HepG2 (cell line): ENCODE results near the gene EPN3. TPM values are rescaled to one million over a fixed set of nuclear protein-coding genes. Genes with fewer than 3 reads are reported as not detected.

ENCODE experiments used
- ATAC-seq: fragments of 200-7000 bp; cut with Tn5 transposase; 3 replicates; pipeline ENCODE4 v1.9.1; 2020; ENCODE audit warnings: mild to moderate bottlenecking, moderate library complexity
- BruUV-seq: library from RNA; stranded (reverse); fragments of 400-500 nt; replicated peaks from 2 replicates; lab custom pipeline; 2021; lab: Mats Ljungman, UMichigan
- CTCF ChIA-PET: fragments of 300-600 bp; formaldehyde crosslinking; extraction: SDS; loops from one replicate; lab custom pipeline; 2021; ENCODE audit warnings: low total read pairs, inconsistent platforms, low intra/inter-chr PET ratio; lab: Yijun Ruan, JAX
- POLR2A ChIA-PET: fragments of 350-600 bp; sonication (Branson Sonifier 250); formaldehyde crosslinking; loops from one replicate; lab custom pipeline; 2020; ENCODE audit warnings: antibody characterized with exemption, inconsistent platforms; lab: Yijun Ruan, JAX
- DNase-seq: peaks from one replicate; pipeline ENCODE4 v3.0.0-alpha.2; 2015; ENCODE audit warnings: low spot score
- FAIRE-seq: peaks from 3 replicates; lab custom pipeline; 2011; peaks lifted over from hg19 to GRCh38; lab: Jason Lieb, UNC
- H2AFZ ChIP-seq: one replicate; pipeline ENCODE4 v1.6.1; 2011; ENCODE audit warnings: low read length, inconsistent platforms
- H3K27ac ChIP-seq: fragments of 300-600 bp; 3 replicates; pipeline ENCODE4 v1.8.0; 2011; ENCODE audit warnings: mixed run types, mild to moderate bottlenecking, mixed read lengths, low read length, inconsistent platforms; ENCODE audit not compliant: insufficient read depth; ENCODE audit errors: extremely low read length
- H3K27me3 ChIP-seq, 2 experiments: fragments of 200-600 bp in 1 of 2; 2 replicates in 1 of 2; 3 replicates in 1 of 2; pipeline versions ENCODE4 v1.6.0 to v1.8.0; 2011; ENCODE audit warnings: low read length in 2 of 2, mild to moderate bottlenecking in 2 of 2, moderate library complexity in 2 of 2, inconsistent platforms in 1 of 2; ENCODE audit not compliant: insufficient read depth in 2 of 2, control insufficient read depth in 1 of 2
- H3K36me3 ChIP-seq, 2 experiments: fragments of 200-600 bp in 1 of 2; replicated peaks in 1 of 2; 2 replicates in 1 of 2; 3 replicates in 1 of 2; pipeline versions ENCODE4 v1.5.1 to v1.8.0; 2011; ENCODE audit warnings: low read length in 2 of 2, inconsistent platforms in 1 of 2; ENCODE audit not compliant: insufficient read depth in 2 of 2, control insufficient read depth in 1 of 2
- H3K4me1 ChIP-seq: 2 replicates; pipeline ENCODE4 v1.5.1; 2012; ENCODE audit warnings: low read length, inconsistent platforms; ENCODE audit not compliant: insufficient read depth
- H3K4me2 ChIP-seq: 2 replicates; pipeline ENCODE4 v1.6.0; 2011; ENCODE audit warnings: low read depth, low read length, inconsistent platforms
- H3K4me3 ChIP-seq, 3 experiments: fragments of 200-600 bp in 1 of 3; sonication (generic), shearing (Covaris generic) in 1 of 3; replicated peaks in 1 of 3; 2 replicates each; pipeline ENCODE4 v1.5.1; 2011 to 2016; ENCODE audit warnings: low read length in 3 of 3, inconsistent platforms in 2 of 3, low read depth in 2 of 3, mild to moderate bottlenecking in 2 of 3, control low read depth in 1 of 3, mixed read lengths in 1 of 3; ENCODE audit not compliant: insufficient read depth in 1 of 3
- H3K79me2 ChIP-seq: one replicate; pipeline ENCODE4 v1.6.1; 2011; ENCODE audit warnings: low read length, inconsistent platforms; ENCODE audit not compliant: insufficient read depth
- H3K9ac ChIP-seq: 2 replicates; pipeline ENCODE4 v1.6.0; 2011; ENCODE audit warnings: mild to moderate bottlenecking, low read depth, low read length, inconsistent platforms; ENCODE audit not compliant: insufficient read depth
- H3K9me3 ChIP-seq: 2 replicates; pipeline ENCODE4 v1.5.1; 2012; ENCODE audit warnings: mild to moderate bottlenecking, low read length
- H4K20me1 ChIP-seq: 2 replicates; pipeline ENCODE4 v1.6.0; 2011; ENCODE audit warnings: inconsistent platforms, mild to moderate bottlenecking, low read length, moderate library complexity; ENCODE audit not compliant: insufficient read depth
- EED ChIP-seq: sonication (generic); formaldehyde crosslinking; IDR thresholded peaks from 2 replicates; pipeline ENCODE4 v1.5.0; 2020; ENCODE audit warnings: mild to moderate bottlenecking, missing genetic modification reagents
- GATAD1 ChIP-seq: IDR thresholded peaks from 2 replicates; pipeline ENCODE4 v1.6.1; 2016; ENCODE audit warnings: missing genetic modification reagents, missing compliant biosample characterization
- HNRNPLL ChIP-seq: fragments of 200-400 bp; formaldehyde crosslinking; IDR thresholded peaks from 2 replicates; pipeline ENCODE4 v1.6.1; 2017; ENCODE audit warnings: mild to moderate bottlenecking, low read depth, low read length; ENCODE audit not compliant: poor library complexity, severe bottlenecking
- MTF2 ChIP-seq: sonication (generic); formaldehyde crosslinking; IDR thresholded peaks from 2 replicates; pipeline ENCODE4 v1.5.0; 2020; ENCODE audit warnings: missing genetic modification reagents, borderline replicate concordance
- NPAS2 ChIP-seq: sonication (generic); formaldehyde crosslinking; IDR thresholded peaks from 2 replicates; pipeline ENCODE4 v1.8.0; 2022; ENCODE audit warnings: mild to moderate bottlenecking, missing genetic modification reagents, borderline replicate concordance
- PCBP1 ChIP-seq: fragments of 200-400 bp; formaldehyde crosslinking; IDR thresholded peaks from 2 replicates; pipeline ENCODE4 v1.6.1; 2017; ENCODE audit warnings: mild to moderate bottlenecking, low read depth, low read length, borderline replicate concordance
- SAFB2 ChIP-seq: sonication (generic); formaldehyde crosslinking; IDR thresholded peaks from 2 replicates; pipeline ENCODE4 v1.5.1; 2020; ENCODE audit warnings: missing genetic modification reagents, low read depth, mild to moderate bottlenecking, borderline replicate concordance
- SNAI1 ChIP-seq: sonication (generic); formaldehyde crosslinking; IDR thresholded peaks from 2 replicates; pipeline ENCODE4 v1.5.0; 2020; ENCODE audit warnings: mild to moderate bottlenecking, missing genetic modification reagents, borderline replicate concordance
- YEATS4 ChIP-seq: sonication (generic); formaldehyde crosslinking; IDR thresholded peaks from 2 replicates; pipeline ENCODE4 v1.4.0; 2020; ENCODE audit warnings: missing genetic modification reagents, borderline replicate concordance
- ZBTB4 ChIP-seq: sonication (generic); formaldehyde crosslinking; IDR thresholded peaks from 2 replicates; pipeline ENCODE4 v1.4.0; 2020; ENCODE audit warnings: missing genetic modification reagents, mild to moderate bottlenecking, borderline replicate concordance
- ZBTB8A ChIP-seq: sonication (generic); formaldehyde crosslinking; IDR thresholded peaks from 2 replicates; pipeline ENCODE4 v1.4.0; 2020; ENCODE audit warnings: mild to moderate bottlenecking, low read depth, missing genetic modification reagents, borderline replicate concordance
- ZNF280B ChIP-seq: sonication (generic); formaldehyde crosslinking; IDR thresholded peaks from 2 replicates; pipeline ENCODE4 v1.5.0; 2020; ENCODE audit warnings: missing genetic modification reagents, mild to moderate bottlenecking, borderline replicate concordance
- ZNF317 ChIP-seq: sonication (generic); formaldehyde crosslinking; IDR thresholded peaks from 2 replicates; pipeline ENCODE4 v1.5.0; 2020; ENCODE audit warnings: mild to moderate bottlenecking, missing genetic modification reagents
- WGBS: methylation state at CpG from one replicate; pipeline ENCODE4 v1.1.6; 2017; ENCODE audit warnings: low lambda C conversion rate; 5-methylcytosine and 5-hydroxymethylcytosine counted together
- in situ Hi-C: cut with HindIII; loops from 2 replicates; pipeline ENCODE4 v1.10.0; 2017; ENCODE audit warnings: low pct_unique_long_range_greater_than_20kb; ENCODE audit not compliant: extremely low pct_ligation_motif_present
- intact Hi-C: fragments of 100-400 bp; cut with micrococcal nuclease; formaldehyde crosslinking; loops from one replicate; pipeline ENCODE4 v1.10.0; 2022; ENCODE audit not compliant: unreplicated experiment
- polyA plus RNA-seq, 8 experiments: library from polyadenylated mRNA; depleted of rRNA in 3 of 8; stranded (reverse) in 7 of 8; unstranded in 1 of 8; fragments of >200 nt; fragmentation: Illumina TruSeq in 4 of 8; extraction: Trizol in 4 of 8; gene quantifications; 2 replicates each; pipeline versions ENCODE4 v1.2.1 to v1.2.3, GENCODE V29; 2011 to 2016; ENCODE audit warnings: low read depth in 4 of 8, missing spikeins in 1 of 8, mixed read lengths in 1 of 8; ENCODE audit not compliant: insufficient read depth in 1 of 8
- total RNA-seq, 5 experiments: library from RNA; depleted of rRNA; stranded (reverse); fragments of >200 nt; fragmentation: Illumina TruSeq; extraction: Trizol; gene quantifications; 2 replicates each; pipeline ENCODE4 v1.2.3, GENCODE V29; 2016; ENCODE audit warnings: low read depth in 1 of 5

Gene EPN3
- total and polyA plus RNA-seq, 2 of the 13 experiments (the other 11 are each of a cell fraction or from before 2014, with no cell fraction given) = 0.11 to 0.95 TPM

GRCh38 chr17:50560931-50561745, 28.6 kb downstream of the EPN3 start (continued):
- TF ChIP-seq ZNF280B (CRISPR knock-in tag) = no peak
- no peak for TF ChIP-seq ZBTB8A (CRISPR knock-in tag)
- peak; percentile 34 for TF ChIP-seq HNRNPLL
- TF ChIP-seq ZNF317 (CRISPR knock-in tag) = no peak
- TF ChIP-seq SAFB2 (CRISPR knock-in tag) = no peak
- no peak for TF ChIP-seq YEATS4 (CRISPR knock-in tag)
- no peak for TF ChIP-seq NPAS2
- no peak for TF ChIP-seq EED (CRISPR knock-in tag)
- 0 out of 2 replicates have a peak, but pooled peaks have one; percentile 22 for TF ChIP-seq MTF2 (CRISPR knock-in tag)
- no peak for TF ChIP-seq GATAD1

GRCh38 chr17:50561746-50562141, 29.2 kb downstream of the EPN3 start:
- H4K20me1 ChIP-seq = peaks cover 5% of the 10 kb centered on the region; the same call in 1 of the 2 replicates
- ChIA-PET POLR2A (interaction anchor here (1.1 to 2.5 kb wide), 5 partner anchors 15 to 158 kb away, joined by 3 to 6 read pairs (median 4); partner anchors contain the start of genes LUC7L3 and SPATA20), CTCF (no interaction called here)
- H3K36me3 ChIP-seq = no peaks in the 10 kb centered on the region
- BruUV-seq = no TSS peak
- H3K27me3 ChIP-seq = peaks cover 28 to 54% of the 10 kb centered on the region in 2 experiments
- FAIRE-seq = no peak
- intact Hi-C loops (no loop called here), in situ Hi-C loops (no loop called here)
- DNase-seq = no peak
- H3K9me3 ChIP-seq = no peaks in the 10 kb centered on the region
- H3K9ac ChIP-seq = no peak overlapping the region
- no peak overlapping the region for H3K27ac ChIP-seq
- TF ChIP-seq PCBP1 (0 out of 2 replicates have a peak, but pooled peaks have one; percentile 76), SNAI1 (CRISPR knock-in tag) (no peak), ZBTB4 (CRISPR knock-in tag) (no peak)
- no peak overlapping the region; the same call in 1 of the 2 replicates for H3K4me2 ChIP-seq
- ATAC-seq = no peak
- H3K4me3 ChIP-seq = peak overlapping the region in 1 of 3 experiments; percentile 27; a peak in 2 of 6 replicates
- no peak overlapping the region for H2AFZ ChIP-seq
- peaks cover 9% of the 10 kb centered on the region for H3K4me1 ChIP-seq
- 16% methylated on average over 16 of the region's 27 CpGs for WGBS
- H3K79me2 ChIP-seq = no peaks in the 10 kb centered on the region
